ENCODE results near the gene ZNF438.

- TF ChIP-seq CTCF (IDR thresholded peaks at IDR 0.05) (no peak), POLR2A (IDR thresholded peaks at IDR 0.05) (no peak)
Observed at GRCh38 chr10:30827531-30828120, 204.0 kb downstream of the ZNF438 start.
